DND-41 (cell line): ENCODE results near the gene BPIFB1.

Source experiments
- CTCF ChIP-seq: IDR thresholded peaks from 2 replicates; pipeline ENCODE4 v1.5.1; 2012; ENCODE audit warnings: borderline replicate concordance, low read length, moderate library complexity, mild to moderate bottlenecking; ENCODE audit not compliant: poor library complexity, severe bottlenecking; ENCODE audit errors: extremely low read depth
- EZH2 ChIP-seq: IDR thresholded peaks from 3 replicates; pipeline ENCODE4 v1.6.1; 2012; ENCODE audit warnings: borderline replicate concordance, low read depth, mild to moderate bottlenecking, moderate library complexity, low read length, inconsistent platforms; ENCODE audit not compliant: severe bottlenecking

DNA sequence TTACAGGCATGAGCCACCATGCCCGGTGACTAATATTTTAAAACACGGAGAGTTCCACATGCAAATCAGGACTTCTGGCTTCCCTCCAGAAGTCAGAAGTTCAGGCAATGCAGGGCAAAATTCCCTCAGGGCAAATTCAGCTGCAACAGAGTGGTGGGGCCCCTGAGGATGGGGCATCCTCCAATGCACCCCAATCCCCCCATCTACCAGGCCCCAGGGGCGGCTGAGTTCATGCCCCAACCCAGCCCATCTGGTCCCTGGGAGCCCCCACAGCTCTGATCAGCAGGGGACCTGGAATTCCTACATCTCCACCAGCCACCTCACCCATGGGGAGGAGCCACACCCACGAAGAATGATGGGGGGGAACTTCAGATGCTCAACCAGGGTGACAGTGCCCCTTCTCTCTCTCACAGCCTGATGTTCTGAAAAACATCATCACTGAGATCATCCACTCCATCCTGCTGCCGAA, 22.6 kb downstream of the BPIFB1 start:
- no peak for TF ChIP-seq CTCF
- TF ChIP-seq EZH2, result no peak
